Uterus (tissue), 4 donors: ENCODE data around the gene PKD1. TPM values are rescaled to one million over a fixed set of nuclear protein-coding genes. Genes with fewer than 3 reads are reported as not detected.
A peak's percentile ranks its signal among the peaks of the same experiment; 100 is the strongest.
"Not testable (repeated sequence)": the region's sequence is repeated elsewhere in the genome, so short reads cannot be mapped to it uniquely, and the experiment has no call there.

Experiments used
- DNase-seq, 2 donors: peaks; one replicate each; pipeline ENCODE4 v3.0.0-alpha.2; 2019 to 2020
- H3K27ac ChIP-seq, 2 donors: fragments of 200-600 bp; sonication (generic); 1 replicate in 1 of 2; 2 replicates in 1 of 2; pipeline ENCODE4 v1.5.1; 2016 to 2018
- H3K27me3 ChIP-seq, 2 donors: fragments of 200-600 bp; sonication (generic); one replicate each; pipeline ENCODE4 v1.5.1; 2018 to 2019; ENCODE audit warnings: control low read depth in 1 of 2
- H3K36me3 ChIP-seq, 2 donors: fragments of 200-600 bp; sonication (generic); one replicate each; pipeline ENCODE4 v1.5.1; 2019; ENCODE audit warnings: control low read depth in 1 of 2
- H3K4me1 ChIP-seq, 2 donors: fragments of 200-600 bp; sonication (generic); one replicate each; pipeline ENCODE4 v1.5.1; 2018 to 2019; ENCODE audit warnings: control low read depth in 1 of 2
- H3K4me3 ChIP-seq, 2 donors: fragments of 200-600 bp; sonication (generic); 1 replicate in 1 of 2; 2 replicates in 1 of 2; pipeline ENCODE4 v1.5.1; 2018 to 2019; ENCODE audit warnings: mild to moderate bottlenecking in 1 of 2
- H3K9me3 ChIP-seq, 2 donors: fragments of 200-600 bp; sonication (generic); one replicate each; pipeline ENCODE4 v1.5.1; 2019; ENCODE audit warnings: control low read depth in 1 of 2
- POLR2A ChIP-seq, 2 donors: fragments of 450-650 bp; IDR thresholded peaks; one replicate each; pipeline ENCODE4 v1.6.1; 2016; ENCODE audit warnings: antibody characterized with exemption in 2 of 2, mild to moderate bottlenecking in 1 of 2, moderate library complexity in 1 of 2
- intact Hi-C: fragments of 100-400 bp; cut with DNase I; formaldehyde crosslinking; loops from one replicate; pipeline ENCODE4 v1.15.1; 2023; ENCODE audit warnings: low total_unique reads
- total RNA-seq, 4 donors: library from RNA; depleted of rRNA in 3 of 4; stranded (reverse); fragments of >200 nt in 3 of 4; gene quantifications; one replicate each; pipeline versions ENCODE4 v1.1.0 to v1.2.4, GENCODE V29; 2014 to 2023
- TF ChIP-seq, protein P1 (sequence below), 4 experiments: fragments of 200-600 bp in 2 of 4; fragments of 450-650 bp in 2 of 4; sonication (generic) in 2 of 4; IDR thresholded peaks; one replicate each; pipeline ENCODE4 v1.5.1; 2016 to 2019; ENCODE audit warnings: antibody characterized with exemption in 4 of 4, mild to moderate bottlenecking in 2 of 4, moderate library complexity in 1 of 4
- donor health status: DM: yes; HTN: yes; CAD: no.

Gene PKD1
- total RNA-seq, 4 donors from 2014 or later = 149 to 383 (median 197) TPM

DNA sequence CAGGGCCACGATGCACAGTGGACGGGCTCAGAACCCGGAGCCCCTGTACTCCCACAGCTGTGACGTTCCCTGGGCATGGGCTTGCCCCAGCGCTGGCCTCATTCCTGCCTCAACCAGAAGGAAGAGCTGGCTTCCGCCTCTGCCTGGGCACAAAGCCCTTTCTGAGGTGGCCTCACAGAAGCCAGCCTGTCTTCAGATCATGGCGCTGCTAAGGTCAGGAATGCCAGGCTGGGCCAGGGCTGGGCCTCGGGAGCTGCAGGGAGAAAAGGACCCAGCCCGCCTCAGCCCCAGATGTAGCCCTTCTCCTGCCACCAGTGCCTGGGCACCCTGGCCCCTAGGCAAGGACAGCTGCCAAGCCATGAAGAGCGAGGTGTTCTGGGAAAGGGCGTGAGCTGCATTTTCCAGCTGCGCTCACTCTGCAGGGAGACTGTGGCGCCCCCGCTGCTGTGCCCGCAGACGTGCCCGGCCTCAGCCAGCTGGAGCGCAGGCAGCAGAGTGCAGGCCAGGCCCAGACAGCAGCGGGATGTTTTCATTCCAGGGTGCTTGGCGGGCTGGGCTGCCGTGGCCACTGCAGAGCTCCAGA lies 9.4 kb downstream of the PKD1 start:
- H3K4me3 ChIP-seq, H3K9me3 ChIP-seq, H3K36me3 ChIP-seq, H3K27me3 ChIP-seq, intact Hi-C loops: not testable (repeated sequence)
- peaks cover 0 to 50% of the 10 kb centered on the region in 2 donors for H3K4me1 ChIP-seq
- DNase-seq = peak in 1 of 2 donors; percentile 50
- H3K27ac ChIP-seq = peak overlapping the region; percentile 98

DNA sequence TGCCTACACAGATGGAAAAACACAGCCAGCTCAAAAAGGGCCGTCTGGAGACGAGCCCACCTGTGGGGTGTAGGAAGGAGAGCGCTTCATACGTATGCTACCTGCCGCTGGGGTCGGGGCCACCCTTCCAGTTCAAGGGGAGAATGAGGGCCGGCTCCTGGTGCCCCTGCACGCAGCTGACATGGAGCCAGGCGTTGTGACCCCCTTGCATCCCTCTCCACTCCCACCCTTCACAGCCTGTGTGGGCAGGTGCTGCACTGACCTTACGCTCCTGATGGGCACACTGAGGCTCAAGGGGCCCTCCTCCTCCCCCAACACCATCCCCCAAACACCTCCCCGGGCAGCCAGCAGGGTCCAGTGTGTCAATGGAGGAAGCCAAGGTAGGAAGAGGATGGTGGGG lies 10.1 kb downstream of the PKD1 start:
- H3K36me3 ChIP-seq, H3K9me3 ChIP-seq, H3K27me3 ChIP-seq, intact Hi-C loops: not testable (repeated sequence)
- DNase-seq = peak in 1 of 2 donors; percentile 46
- Histone ChIP-seq H3K4me3 (peak overlapping the region; percentile 34 to 41), H3K27ac (peak overlapping the region; percentile 98), H3K4me1 (peaks cover 0 to 49% of the 10 kb centered on the region in 2 donors)

DNA sequence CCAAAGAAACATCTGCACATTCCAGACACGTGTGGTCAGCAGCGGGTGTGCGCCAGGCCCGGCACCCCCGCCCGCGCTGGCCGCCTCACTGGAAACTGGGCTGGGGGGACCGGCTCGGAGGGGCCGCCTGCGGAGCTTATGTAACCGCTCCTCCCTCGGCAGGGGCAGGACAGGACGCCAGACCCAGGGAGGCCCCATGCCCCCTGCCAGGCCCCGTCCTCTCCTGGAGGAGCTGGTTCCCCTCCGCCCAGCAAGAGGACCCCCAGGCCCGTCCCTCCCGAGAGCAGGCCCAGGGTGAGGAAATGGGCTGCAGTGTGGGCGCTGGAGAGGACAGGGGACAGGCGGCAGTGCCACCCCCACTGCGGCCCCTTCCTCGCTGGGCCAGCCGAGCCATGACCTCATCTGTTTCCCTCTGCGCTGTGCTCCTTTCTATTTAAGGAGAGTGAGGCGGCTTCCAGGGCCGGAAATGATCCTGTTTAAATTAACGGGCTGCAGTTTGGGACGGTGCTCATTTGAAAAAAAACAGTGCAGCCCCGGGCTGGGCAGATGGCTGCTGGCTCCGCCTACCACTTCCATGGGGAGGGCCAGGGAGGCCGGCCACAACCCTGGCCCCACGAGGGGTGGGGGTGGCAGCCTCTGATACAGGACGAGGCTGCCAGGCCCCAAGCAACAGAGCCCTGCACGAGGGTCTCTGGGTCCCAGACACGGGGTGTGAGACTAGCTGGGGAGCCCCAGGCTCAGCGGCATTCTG lies 10.8 kb downstream of the PKD1 start:
- peak; percentile 87 to 91 for DNase-seq
- H3K27me3 ChIP-seq, H3K36me3 ChIP-seq, H3K9me3 ChIP-seq, intact Hi-C loops: not testable (repeated sequence)
- peak overlapping the region; percentile 98 for H3K27ac ChIP-seq
- TF ChIP-seq POLR2A (IDR thresholded peaks at IDR 0.05) = peak; percentile 66 to 71
- H3K4me1 ChIP-seq = peaks cover 0 to 42% of the 10 kb centered on the region in 2 donors
- H3K4me3 ChIP-seq = peak overlapping the region; percentile 34 to 41

- intact Hi-C loops, H3K9me3 ChIP-seq, DNase-seq, H3K27me3 ChIP-seq, H3K36me3 ChIP-seq: not testable (repeated sequence)
- Histone ChIP-seq H3K27ac (peak overlapping the region; percentile 98), H3K4me3 (peak overlapping the region; percentile 34 to 41), H3K4me1 (peaks cover 0 to 42% of the 10 kb centered on the region in 2 donors)
Observed at GRCh38 chr16:2124377-2124693, 11.4 kb downstream of the PKD1 start.

DNA sequence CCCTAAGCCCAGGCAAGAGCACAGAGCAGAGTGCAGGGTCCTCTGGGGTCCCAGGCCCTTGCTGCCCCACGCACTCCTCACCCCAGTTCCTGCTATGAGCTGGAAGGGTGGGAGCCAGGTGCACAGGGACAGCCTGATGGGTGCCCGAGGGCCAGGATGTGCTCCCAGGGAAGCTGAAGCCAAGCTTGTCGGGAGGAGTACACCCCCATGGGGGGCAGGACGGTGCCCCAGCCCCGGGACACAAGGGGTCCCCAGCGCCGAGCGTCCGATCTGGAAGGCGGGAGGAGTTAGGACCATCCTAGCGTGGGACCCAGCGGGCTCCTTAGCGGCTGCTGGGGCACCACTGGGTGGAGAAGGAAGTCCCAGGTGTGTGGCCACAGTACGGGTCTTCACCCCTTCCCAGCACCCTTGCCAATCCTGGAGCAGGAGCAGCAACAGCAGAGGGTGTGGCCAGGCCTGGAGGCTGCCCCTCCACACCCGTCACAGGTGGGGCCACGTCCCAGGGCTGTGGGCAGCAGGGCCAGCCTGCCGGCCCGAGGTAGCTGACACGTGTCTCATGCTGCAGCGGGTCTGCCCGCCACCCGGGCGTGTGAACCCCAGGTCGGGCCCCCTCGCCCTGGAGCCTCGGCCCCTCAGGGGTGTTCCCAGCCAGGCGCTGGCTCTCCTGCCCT lies 11.9 kb downstream of the PKD1 start:
- Histone ChIP-seq H3K27ac (peak overlapping the region; percentile 98), H3K4me1 (peaks cover 0 to 42% of the 10 kb centered on the region in 2 donors), H3K4me3 (peak overlapping the region; percentile 34 to 41)
- H3K9me3 ChIP-seq, H3K27me3 ChIP-seq, intact Hi-C loops, H3K36me3 ChIP-seq: not testable (repeated sequence)
- peak in 1 of 2 donors; percentile 40 for DNase-seq

GRCh38 chr16:2122934-2123683 lies 12.6 kb downstream of the PKD1 start:
- H3K36me3 ChIP-seq, H3K4me3 ChIP-seq, H3K27me3 ChIP-seq, H3K9me3 ChIP-seq, intact Hi-C loops: not testable (repeated sequence)
- DNase-seq = peak; percentile 61 to 67
- peak overlapping the region; percentile 98 for H3K27ac ChIP-seq
- peak in 1 of 2 donors; percentile 16 for TF ChIP-seq POLR2A (IDR thresholded peaks at IDR 0.05)
- H3K4me1 ChIP-seq = peaks cover 0 to 42% of the 10 kb centered on the region in 2 donors

DNA sequence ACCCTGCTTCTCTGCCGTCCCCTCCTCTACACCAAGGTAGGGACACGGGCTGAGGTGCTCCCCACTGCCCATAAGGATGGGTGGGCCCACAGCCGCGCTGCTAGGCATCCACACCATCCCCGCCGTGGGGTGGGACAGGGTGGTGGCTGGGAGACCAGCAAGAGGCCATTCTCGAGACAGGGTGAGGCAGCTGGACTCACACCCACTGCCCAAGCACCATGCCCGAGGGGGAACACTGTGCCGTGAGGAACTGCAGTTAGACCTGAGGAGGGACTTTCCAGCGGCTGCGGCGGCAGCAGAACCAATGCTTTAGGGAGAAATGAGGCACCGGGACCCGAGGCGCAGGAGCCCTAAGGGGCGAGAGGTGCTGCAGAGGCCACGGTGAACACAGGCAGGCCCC lies 13.3 kb downstream of the PKD1 start:
- intact Hi-C loops = no loop called here
- Histone ChIP-seq H3K36me3 (no peaks in the 10 kb centered on the region), H3K27me3 (no peaks in the 10 kb centered on the region), H3K4me1 (peaks cover 0 to 42% of the 10 kb centered on the region in 2 donors), H3K9me3 (no peaks in the 10 kb centered on the region), H3K27ac (peak overlapping the region; percentile 98), H3K4me3 (no peak overlapping the region)
- no peak for DNase-seq
- TF ChIP-seq, protein P1, sequence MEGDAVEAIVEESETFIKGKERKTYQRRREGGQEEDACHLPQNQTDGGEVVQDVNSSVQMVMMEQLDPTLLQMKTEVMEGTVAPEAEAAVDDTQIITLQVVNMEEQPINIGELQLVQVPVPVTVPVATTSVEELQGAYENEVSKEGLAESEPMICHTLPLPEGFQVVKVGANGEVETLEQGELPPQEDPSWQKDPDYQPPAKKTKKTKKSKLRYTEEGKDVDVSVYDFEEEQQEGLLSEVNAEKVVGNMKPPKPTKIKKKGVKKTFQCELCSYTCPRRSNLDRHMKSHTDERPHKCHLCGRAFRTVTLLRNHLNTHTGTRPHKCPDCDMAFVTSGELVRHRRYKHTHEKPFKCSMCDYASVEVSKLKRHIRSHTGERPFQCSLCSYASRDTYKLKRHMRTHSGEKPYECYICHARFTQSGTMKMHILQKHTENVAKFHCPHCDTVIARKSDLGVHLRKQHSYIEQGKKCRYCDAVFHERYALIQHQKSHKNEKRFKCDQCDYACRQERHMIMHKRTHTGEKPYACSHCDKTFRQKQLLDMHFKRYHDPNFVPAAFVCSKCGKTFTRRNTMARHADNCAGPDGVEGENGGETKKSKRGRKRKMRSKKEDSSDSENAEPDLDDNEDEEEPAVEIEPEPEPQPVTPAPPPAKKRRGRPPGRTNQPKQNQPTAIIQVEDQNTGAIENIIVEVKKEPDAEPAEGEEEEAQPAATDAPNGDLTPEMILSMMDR (IDR thresholded peaks at IDR 0.05) = no peak
- TF ChIP-seq POLR2A (IDR thresholded peaks at IDR 0.05) = no peak

DNA sequence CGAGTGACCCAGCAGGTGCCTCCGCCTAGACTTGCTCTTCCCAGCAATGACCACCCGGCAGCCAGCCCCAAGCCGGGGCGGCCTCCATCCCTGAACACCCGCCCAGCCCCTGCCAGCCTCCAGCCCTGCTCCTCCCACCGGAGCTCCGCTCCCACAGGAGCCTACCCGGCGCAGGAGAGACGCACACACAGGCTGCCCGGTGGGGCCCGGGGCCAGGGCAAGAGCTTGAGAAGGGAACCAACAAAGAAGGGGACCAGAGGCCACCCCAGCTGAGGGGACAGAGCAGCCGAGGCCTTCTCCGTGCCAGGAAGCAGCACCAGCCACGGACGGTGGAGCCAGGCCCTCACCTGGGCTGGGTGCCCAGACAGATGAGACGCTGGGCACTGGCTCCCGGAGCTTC lies 13.8 kb downstream of the PKD1 start:
- Histone ChIP-seq H3K4me1 (peaks cover 0 to 36% of the 10 kb centered on the region in 2 donors), H3K36me3 (no peaks in the 10 kb centered on the region), H3K27ac (peak overlapping the region; percentile 98), H3K9me3 (no peaks in the 10 kb centered on the region), H3K4me3 (peak overlapping the region; percentile 8 to 29), H3K27me3 (no peaks in the 10 kb centered on the region)
- peak; percentile 50 to 53 for DNase-seq
- intact Hi-C loops = no loop called here
- TF ChIP-seq, protein P1 (IDR thresholded peaks at IDR 0.05) = no peak
- no peak for TF ChIP-seq POLR2A (IDR thresholded peaks at IDR 0.05)
